Smooth muscle cell of the coronary artery (primary cell): ENCODE measurements around the gene GAREM2. TPM values are rescaled to one million over a fixed set of nuclear protein-coding genes. Genes with fewer than 3 reads are reported as not detected.

Source experiments
- total RNA-seq: library from RNA; depleted of rRNA; stranded (reverse); fragments of >200 nt; gene quantifications from 2 replicates; pipeline ENCODE4 v1.2.3, GENCODE V29; 2014; ENCODE audit warnings: low replicate concordance

GAREM2 gene
- total RNA-seq: 0.35 and 1.1 TPM in 2 replicates

GRCh38 chr2:26172871-26173775 is at the start of gene GAREM2:
GAREM2 (plus strand) TSS chr2:26173088; CDS start chr2:26173221, 133 bp downstream.

Other genes with a start within 250 kb of the GAREM2 start
- 9.6 and 12.3 TPM in 2 replicates for gene KIF3C, start 190.6 kb upstream of the GAREM2 start, total RNA-seq
- gene RAB10, start 139.0 kb upstream of the GAREM2 start, total RNA-seq: 115 and 320 TPM in 2 replicates
- gene HADHA, start 71.5 kb downstream of the GAREM2 start, total RNA-seq: 105 and 129 TPM in 2 replicates
- 83.5 and 129 TPM in 2 replicates for gene HADHB, start 71.9 kb downstream of the GAREM2 start, total RNA-seq
- 5.7 and 16.5 TPM in 2 replicates for gene SELENOI, start 173.1 kb downstream of the GAREM2 start, total RNA-seq
- under 0.01 TPM in 1 of 2 replicates, not detected in the other for gene ADGRF3, start 173.7 kb downstream of the GAREM2 start, total RNA-seq
- gene DRC1, start 228.8 kb downstream of the GAREM2 start, total RNA-seq: not detected in 2 replicates